Skeletal muscle tissue (tissue), 4 donors: ENCODE measurements around the gene UBAC2. TPM values are rescaled to one million over a fixed set of nuclear protein-coding genes. Genes with fewer than 3 reads are reported as not detected.
"Not testable (repeated sequence)": the region's sequence is repeated elsewhere in the genome, so short reads cannot be mapped to it uniquely, and the experiment has no call there.

Experiments
- H3K27ac ChIP-seq: one replicate; pipeline ENCODE4 v1.7.0; 2013; ENCODE audit warnings: mild to moderate bottlenecking, low read depth, low read length, inconsistent platforms
- H3K27me3 ChIP-seq, 3 donors: one replicate each; pipeline ENCODE4 v1.7.0; 2013; ENCODE audit warnings: low read length in 3 of 3; ENCODE audit not compliant: control insufficient read depth in 3 of 3, insufficient read depth in 3 of 3
- H3K36me3 ChIP-seq, 3 donors: one replicate each; pipeline ENCODE4 v1.7.0; 2013; ENCODE audit warnings: low read length in 3 of 3; ENCODE audit not compliant: control insufficient read depth in 3 of 3, insufficient read depth in 3 of 3
- H3K4me1 ChIP-seq, 3 donors: one replicate each; pipeline ENCODE4 v1.7.0; 2013; ENCODE audit warnings: low read length in 3 of 3, mild to moderate bottlenecking in 3 of 3; ENCODE audit not compliant: control insufficient read depth in 3 of 3, insufficient read depth in 3 of 3
- H3K4me3 ChIP-seq, 3 donors: one replicate each; pipeline ENCODE4 v1.7.0; 2013; ENCODE audit warnings: low read length in 3 of 3
- H3K9ac ChIP-seq, 3 donors: one replicate each; pipeline ENCODE4 v1.7.0; 2013; ENCODE audit warnings: low read length in 3 of 3, mild to moderate bottlenecking in 3 of 3, moderate library complexity in 2 of 3, low read depth in 1 of 3
- H3K9me3 ChIP-seq, 3 donors: one replicate each; pipeline ENCODE4 v1.7.0; 2013; ENCODE audit warnings: low read length in 3 of 3; ENCODE audit not compliant: control insufficient read depth in 3 of 3
- total RNA-seq: library from RNA; depleted of rRNA; stranded (reverse); fragments of >200 nt; gene quantifications from one replicate; pipeline ENCODE4 v1.2.3, GENCODE V29; 2014
- donor health status: Osteomylitis.

UBAC2 gene
- total RNA-seq, 1 donor from 2014 or later, result 100 TPM

- not testable (repeated sequence) for H3K9me3 ChIP-seq, H3K4me1 ChIP-seq, H3K4me3 ChIP-seq, H3K27ac ChIP-seq, H3K27me3 ChIP-seq, H3K9ac ChIP-seq
- H3K36me3 ChIP-seq, result peaks cover 18 to 21% (median 20%) of the 10 kb centered on the region in 3 donors
Measured at GRCh38 chr13:99389094-99389493, 188.4 kb downstream of the UBAC2 start.

GRCh38 chr13:99389520-99390304, 189.1 kb downstream of the UBAC2 start:
- Histone ChIP-seq H3K9me3 (no peaks in the 10 kb centered on the region), H3K27me3 (no peaks in the 10 kb centered on the region), H3K36me3 (peaks cover 18 to 21% (median 20%) of the 10 kb centered on the region in 3 donors), H3K4me1 (peaks cover 0 to under 1% (median 0%) of the 10 kb centered on the region in 3 donors), H3K4me3 (no peak overlapping the region), H3K9ac (no peak overlapping the region), H3K27ac (no peak overlapping the region)

GRCh38 chr13:99390601-99391000, 189.9 kb downstream of the UBAC2 start:
- H3K27me3 ChIP-seq, result peaks cover 0 to 3% (median 0%) of the 10 kb centered on the region in 3 donors
- no peaks in the 10 kb centered on the region for H3K4me1 ChIP-seq
- no peak overlapping the region for H3K9ac ChIP-seq
- H3K9me3 ChIP-seq, result no peaks in the 10 kb centered on the region
- peaks cover 13 to 16% (median 15%) of the 10 kb centered on the region in 3 donors for H3K36me3 ChIP-seq
- H3K27ac ChIP-seq, result no peak overlapping the region
- no peak overlapping the region for H3K4me3 ChIP-seq

- Histone ChIP-seq H3K4me3 (no peak overlapping the region), H3K9me3 (no peaks in the 10 kb centered on the region), H3K9ac (no peak overlapping the region), H3K27ac (no peak overlapping the region), H3K36me3 (peaks cover 2 to 5% (median 4%) of the 10 kb centered on the region in 3 donors), H3K4me1 (no peaks in the 10 kb centered on the region), H3K27me3 (peaks cover 0 to 3% (median 0%) of the 10 kb centered on the region in 3 donors)
Measured at GRCh38 chr13:99391781-99392469, 191.3 kb downstream of the UBAC2 start.

GRCh38 chr13:99392470-99393135, 191.9 kb downstream of the UBAC2 start:
- no peak overlapping the region for H3K27ac ChIP-seq
- peaks cover 0 to 3% (median 0%) of the 10 kb centered on the region in 3 donors for H3K27me3 ChIP-seq
- H3K9me3 ChIP-seq, result no peaks in the 10 kb centered on the region
- H3K36me3 ChIP-seq, result no peaks in the 10 kb centered on the region
- H3K9ac ChIP-seq, result no peak overlapping the region
- no peak overlapping the region for H3K4me3 ChIP-seq
- H3K4me1 ChIP-seq, result no peaks in the 10 kb centered on the region

GRCh38 chr13:99393391-99393790, 192.7 kb downstream of the UBAC2 start:
- not testable (repeated sequence) for H3K27ac ChIP-seq, H3K4me3 ChIP-seq

GRCh38 chr13:99393791-99394735, 193.4 kb downstream of the UBAC2 start:
- Histone ChIP-seq H3K36me3 (no peaks in the 10 kb centered on the region), H3K4me1 (no peaks in the 10 kb centered on the region), H3K27me3 (peaks cover 0 to 3% (median 0%) of the 10 kb centered on the region in 3 donors), H3K4me3 (no peak overlapping the region), H3K27ac (no peak overlapping the region), H3K9me3 (no peaks in the 10 kb centered on the region), H3K9ac (no peak overlapping the region)

More at GRCh38 chr13:99393391-99393790, 192.7 kb downstream of the UBAC2 start:
- H3K9me3 ChIP-seq, H3K4me1 ChIP-seq, H3K36me3 ChIP-seq, H3K9ac ChIP-seq, H3K27me3 ChIP-seq: not testable (repeated sequence)

- Histone ChIP-seq H3K9me3 (no peaks in the 10 kb centered on the region), H3K4me1 (no peaks in the 10 kb centered on the region), H3K4me3 (no peak overlapping the region), H3K9ac (no peak overlapping the region), H3K27ac (no peak overlapping the region), H3K36me3 (no peaks in the 10 kb centered on the region), H3K27me3 (peaks cover 0 to 3% (median 0%) of the 10 kb centered on the region in 3 donors)
Measured at GRCh38 chr13:99395436-99395835, 194.8 kb downstream of the UBAC2 start.

GRCh38 chr13:99396446-99396845, 195.8 kb downstream of the UBAC2 start:
- no peak overlapping the region for H3K9ac ChIP-seq

More at GRCh38 chr13:99396446-99396845, 195.8 kb downstream of the UBAC2 start:
- Histone ChIP-seq H3K4me1 (no peaks in the 10 kb centered on the region), H3K9me3 (no peaks in the 10 kb centered on the region), H3K27me3 (peaks cover 0 to 3% (median 0%) of the 10 kb centered on the region in 3 donors), H3K4me3 (no peak overlapping the region), H3K27ac (no peak overlapping the region), H3K36me3 (no peaks in the 10 kb centered on the region)
